Mesothelial cell of epicardium (in vitro differentiated cells): ENCODE measurements around the gene DEGS1. TPM values are rescaled to one million over a fixed set of nuclear protein-coding genes. Genes with fewer than 3 reads are reported as not detected.
A peak's percentile ranks its signal among the peaks of the same experiment; 100 is the strongest.

Experiments used
- DNase-seq, 2 experiments: peaks; one replicate each; pipeline ENCODE4 v3.0.0; 2021; ENCODE audit warnings: low spot score in 2 of 2; ENCODE audit not compliant: unreplicated experiment in 2 of 2
- H3K27ac Mint-ChIP-seq: 2 replicates; pipeline ENCODE4 v1.8.0; 2021; ENCODE audit warnings: mixed read lengths
- H3K27me3 Mint-ChIP-seq: 2 replicates; pipeline ENCODE4 v1.8.0; 2021; ENCODE audit warnings: low read depth, mixed read lengths
- H3K36me3 Mint-ChIP-seq: 2 replicates; pipeline ENCODE4 v1.8.0; 2021; ENCODE audit warnings: mixed read lengths
- H3K4me1 Mint-ChIP-seq: 2 replicates; pipeline ENCODE4 v1.8.0; 2021; ENCODE audit warnings: mixed read lengths
- H3K4me3 Mint-ChIP-seq: 2 replicates; pipeline ENCODE4 v1.8.0; 2021; ENCODE audit warnings: mild to moderate bottlenecking, moderate library complexity, mixed read lengths
- H3K9me3 Mint-ChIP-seq: 2 replicates; pipeline ENCODE4 v1.8.0; 2021; ENCODE audit warnings: mixed read lengths
- total RNA-seq: library from RNA; stranded (reverse); gene quantifications from 3 replicates; pipeline ENCODE4 v1.2.1, GENCODE V29; 2021
- TF ChIP-seq, protein P1 (sequence below): fragments of 200-600 bp; sonication (generic); IDR thresholded peaks from one replicate; pipeline ENCODE4 v1.5.0; 2021; ENCODE audit warnings: antibody characterized with exemption; ENCODE audit not compliant: unreplicated experiment

DEGS1 gene
- total RNA-seq, 1 donor from 2014 or later, result 55.4 TPM

DNA sequence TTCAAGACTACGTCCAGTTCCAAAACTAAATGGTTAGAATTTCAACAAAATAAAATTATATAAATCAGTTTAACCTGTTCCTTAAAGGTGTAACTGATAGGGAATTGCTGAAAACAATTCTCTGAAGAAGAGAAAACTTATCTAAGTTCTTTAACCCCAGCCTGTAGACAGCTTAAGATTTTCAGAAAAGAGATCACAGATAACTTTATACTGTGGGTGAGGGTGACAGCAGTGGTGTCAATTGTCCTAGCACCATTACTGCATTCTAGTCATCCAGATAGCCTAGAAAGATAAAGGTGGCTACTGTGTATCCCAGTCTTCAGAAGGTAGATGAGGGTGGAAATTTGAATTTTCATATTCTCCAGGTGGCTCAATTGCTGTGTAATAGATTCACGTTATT is 19.7 kb upstream of the DEGS1 start:
- Mint-ChIP-seq H3K36me3 (peaks cover 7% of the 10 kb centered on the region), H3K27me3 (no peaks in the 10 kb centered on the region), H3K4me1 (peaks cover 20% of the 10 kb centered on the region), H3K27ac (no peak overlapping the region), H3K9me3 (no peaks in the 10 kb centered on the region), H3K4me3 (no peak overlapping the region)
- DNase-seq, result no peak
- TF ChIP-seq, protein P1, sequence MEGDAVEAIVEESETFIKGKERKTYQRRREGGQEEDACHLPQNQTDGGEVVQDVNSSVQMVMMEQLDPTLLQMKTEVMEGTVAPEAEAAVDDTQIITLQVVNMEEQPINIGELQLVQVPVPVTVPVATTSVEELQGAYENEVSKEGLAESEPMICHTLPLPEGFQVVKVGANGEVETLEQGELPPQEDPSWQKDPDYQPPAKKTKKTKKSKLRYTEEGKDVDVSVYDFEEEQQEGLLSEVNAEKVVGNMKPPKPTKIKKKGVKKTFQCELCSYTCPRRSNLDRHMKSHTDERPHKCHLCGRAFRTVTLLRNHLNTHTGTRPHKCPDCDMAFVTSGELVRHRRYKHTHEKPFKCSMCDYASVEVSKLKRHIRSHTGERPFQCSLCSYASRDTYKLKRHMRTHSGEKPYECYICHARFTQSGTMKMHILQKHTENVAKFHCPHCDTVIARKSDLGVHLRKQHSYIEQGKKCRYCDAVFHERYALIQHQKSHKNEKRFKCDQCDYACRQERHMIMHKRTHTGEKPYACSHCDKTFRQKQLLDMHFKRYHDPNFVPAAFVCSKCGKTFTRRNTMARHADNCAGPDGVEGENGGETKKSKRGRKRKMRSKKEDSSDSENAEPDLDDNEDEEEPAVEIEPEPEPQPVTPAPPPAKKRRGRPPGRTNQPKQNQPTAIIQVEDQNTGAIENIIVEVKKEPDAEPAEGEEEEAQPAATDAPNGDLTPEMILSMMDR, result no peak

DNA sequence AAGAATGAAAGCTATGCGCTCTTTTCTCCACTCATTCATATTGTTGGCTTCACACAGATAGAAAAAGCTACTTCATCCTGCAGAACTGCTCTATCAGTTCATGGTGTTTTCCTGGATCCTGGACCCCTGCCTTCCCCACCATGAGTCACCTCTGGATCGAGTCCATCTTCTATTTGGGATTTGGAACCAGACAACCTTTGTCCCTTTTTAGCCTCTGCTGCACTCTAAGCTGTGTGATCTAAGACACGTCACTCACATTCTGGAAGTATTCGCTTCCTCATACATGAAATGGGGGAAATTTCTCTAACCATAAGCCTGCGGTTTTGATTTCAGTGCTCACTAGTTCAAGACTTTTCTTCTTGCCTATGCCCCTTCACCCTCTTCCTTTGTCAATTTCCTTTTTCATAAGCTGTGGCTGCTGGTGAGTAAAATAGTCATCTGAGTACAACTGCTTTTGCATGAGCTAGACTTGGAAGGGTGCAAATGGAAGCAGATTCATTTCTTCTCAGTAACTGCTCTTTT is 14.1 kb upstream of the DEGS1 start:
- TF ChIP-seq, protein P1, result no peak
- no peaks in the 10 kb centered on the region for H3K27me3 Mint-ChIP-seq
- peaks cover 12% of the 10 kb centered on the region for H3K9me3 Mint-ChIP-seq
- peaks cover 4% of the 10 kb centered on the region for H3K36me3 Mint-ChIP-seq
- DNase-seq, result no peak
- H3K4me3 Mint-ChIP-seq, result no peak overlapping the region
- peak overlapping the region; percentile 41 for H3K27ac Mint-ChIP-seq
- peaks cover 17% of the 10 kb centered on the region for H3K4me1 Mint-ChIP-seq

DNA sequence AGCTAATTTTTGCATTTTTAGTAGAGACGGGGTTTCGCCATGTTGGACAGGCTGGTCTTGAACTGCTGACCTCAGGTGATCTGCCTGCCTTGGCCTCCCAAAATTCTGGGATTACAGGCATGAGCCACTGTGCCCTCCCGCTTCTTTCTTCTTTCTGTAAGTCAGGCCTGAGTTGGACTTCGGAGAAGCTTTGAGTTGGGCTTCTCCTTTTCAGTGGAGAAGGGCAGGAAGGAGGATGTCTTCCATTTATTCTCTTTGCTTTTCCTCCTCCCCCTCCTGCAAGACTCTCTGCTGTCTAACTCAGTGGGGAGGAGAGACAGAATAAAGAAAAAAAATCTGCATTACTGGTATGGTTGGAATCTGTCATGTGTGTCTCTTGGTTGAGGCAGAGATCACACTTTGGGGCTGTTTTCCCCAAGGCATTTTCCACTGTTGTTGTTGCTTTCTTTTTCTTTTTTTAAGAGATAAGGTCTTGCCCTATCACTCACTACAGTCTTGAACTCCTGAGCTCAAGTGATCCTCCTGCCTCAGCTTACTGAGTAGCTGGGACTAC is 13.2 kb upstream of the DEGS1 start:
- Mint-ChIP-seq H3K4me1 (peaks cover 10% of the 10 kb centered on the region), H3K36me3 (peaks cover 4% of the 10 kb centered on the region), H3K9me3 (peaks cover 12% of the 10 kb centered on the region), H3K27me3 (no peaks in the 10 kb centered on the region), H3K4me3 (no peak overlapping the region), H3K27ac (no peak overlapping the region)
- no peak for DNase-seq
- TF ChIP-seq, protein P1, result no peak

DNA sequence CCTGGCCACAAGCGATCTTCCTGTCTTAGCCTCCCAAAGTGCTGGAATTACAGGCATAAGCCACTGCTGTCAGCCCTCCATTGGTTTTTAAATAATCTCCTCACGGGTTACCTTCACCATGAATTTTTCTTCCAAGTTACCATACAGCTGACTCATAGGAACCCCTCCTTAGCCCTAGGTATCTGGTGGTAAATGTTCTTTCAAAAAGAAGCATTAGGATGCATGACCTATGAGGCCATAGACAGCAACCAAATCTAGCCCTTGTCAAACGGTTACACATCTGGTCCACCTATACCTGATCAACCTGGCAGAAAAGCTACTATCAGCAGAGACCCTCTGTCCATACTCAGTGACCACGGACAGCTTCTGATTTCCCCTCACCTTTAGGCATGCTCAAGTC is 12.7 kb upstream of the DEGS1 start:
- peaks cover 4% of the 10 kb centered on the region for H3K36me3 Mint-ChIP-seq
- H3K9me3 Mint-ChIP-seq, result peaks cover 12% of the 10 kb centered on the region
- peaks cover 11% of the 10 kb centered on the region for H3K4me1 Mint-ChIP-seq
- H3K27me3 Mint-ChIP-seq, result no peaks in the 10 kb centered on the region
- H3K4me3 Mint-ChIP-seq, result no peak overlapping the region
- DNase-seq, result no peak
- TF ChIP-seq, protein P1, result no peak
- H3K27ac Mint-ChIP-seq, result no peak overlapping the region

DNA sequence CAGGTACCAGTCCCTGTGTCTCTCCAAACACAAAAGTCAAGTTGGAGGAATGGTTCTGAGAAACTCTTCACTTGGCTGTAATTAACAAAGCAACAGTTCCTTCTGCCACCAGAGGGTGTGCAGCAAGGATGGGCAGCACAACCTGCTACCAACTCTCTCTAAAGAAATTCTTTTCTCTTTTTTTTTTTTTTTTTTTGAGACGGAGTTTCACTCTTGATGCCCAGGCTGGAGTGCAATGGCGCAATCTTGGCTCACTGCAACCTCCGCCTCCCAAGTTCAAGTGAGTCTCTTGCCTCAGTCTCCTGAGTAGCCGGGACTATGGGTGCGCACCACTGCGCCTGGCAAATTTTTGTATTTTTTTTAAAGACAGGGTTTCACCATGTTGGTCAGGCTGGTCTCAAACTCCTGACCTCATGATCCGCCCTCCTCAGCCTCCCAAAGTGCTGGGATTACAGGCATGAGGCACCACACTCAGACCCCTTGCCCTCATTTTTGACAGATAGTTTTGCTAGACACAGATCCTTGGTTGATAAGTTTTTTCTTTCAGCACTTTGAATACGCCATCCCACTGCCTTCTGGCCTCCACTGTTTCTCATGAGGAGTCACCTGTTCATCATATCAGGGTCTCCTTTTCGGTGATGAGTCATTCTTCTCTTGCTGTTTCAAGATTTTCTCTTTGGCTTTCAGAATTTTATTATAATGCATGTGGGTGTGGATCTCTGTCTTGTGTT is 12.1 kb upstream of the DEGS1 start:
- DNase-seq, result no peak
- peaks cover 14% of the 10 kb centered on the region for H3K4me1 Mint-ChIP-seq
- no peaks in the 10 kb centered on the region for H3K27me3 Mint-ChIP-seq
- H3K9me3 Mint-ChIP-seq, result peaks cover 12% of the 10 kb centered on the region
- TF ChIP-seq, protein P1, result no peak
- peaks cover 4% of the 10 kb centered on the region for H3K36me3 Mint-ChIP-seq
- H3K4me3 Mint-ChIP-seq, result no peak overlapping the region
- no peak overlapping the region for H3K27ac Mint-ChIP-seq
